IMR-90 (cell line): Measurements from ENCODE around the gene SLC29A3. TPM values are rescaled to one million over a fixed set of nuclear protein-coding genes. Genes with fewer than 3 reads are reported as not detected.

Source experiments
- ATAC-seq: fragments of 200-7000 bp; cut with Tn5 transposase; 2 replicates; pipeline ENCODE4 v1.9.1; 2020; ENCODE audit warnings: low read depth, mild to moderate bottlenecking, moderate library complexity
- BruUV-seq: library from RNA; stranded (reverse); fragments of 400-500 nt; replicated peaks from 2 replicates; lab custom pipeline; 2021; lab: Mats Ljungman, UMichigan
- CTCF ChIA-PET: fragments of 300-600 bp; formaldehyde crosslinking; extraction: SDS; loops from one replicate; lab custom pipeline; 2021; ENCODE audit warnings: antibody characterized with exemption; lab: Yijun Ruan, JAX
- POLR2A ChIA-PET: fragments of 300-600 bp; sonication (Branson Sonifier 250); formaldehyde crosslinking; loops from one replicate; lab custom pipeline; 2022; ENCODE audit warnings: antibody characterized with exemption; ENCODE audit not compliant: unreplicated experiment; lab: Charles Lee
- DNase-seq: peaks from one replicate; pipeline ENCODE4 v3.0.0; 2013
- H2AFZ ChIP-seq: replicated peaks from 2 replicates; pipeline ENCODE3; 2013; ENCODE audit warnings: low read length, mild to moderate bottlenecking; ENCODE audit not compliant: poor library complexity
- H2AK5ac ChIP-seq: 2 replicates; pipeline ENCODE4 v1.6.1; 2013; ENCODE audit warnings: low read depth, low read length, inconsistent platforms
- H2AK9ac ChIP-seq: replicated peaks from 2 replicates; pipeline ENCODE3; 2013; ENCODE audit warnings: mild to moderate bottlenecking, low read depth, low read length, moderate library complexity; ENCODE audit not compliant: poor library complexity
- H2BK120ac ChIP-seq: 2 replicates; pipeline ENCODE4 v1.6.1; 2013; ENCODE audit warnings: low read depth, low read length, inconsistent platforms
- H2BK15ac ChIP-seq: 3 replicates; pipeline ENCODE4 v1.6.1; 2013; ENCODE audit warnings: low read depth, low read length, inconsistent platforms
- H2BK20ac ChIP-seq: 2 replicates; pipeline ENCODE4 v1.6.1; 2013; ENCODE audit warnings: low read depth, mild to moderate bottlenecking, inconsistent platforms, low read length, moderate library complexity
- H2BK5ac ChIP-seq: 2 replicates; pipeline ENCODE4 v1.6.1; 2013; ENCODE audit warnings: mild to moderate bottlenecking, low read depth, low read length, inconsistent platforms; ENCODE audit not compliant: poor library complexity, severe bottlenecking
- H3K14ac ChIP-seq: replicated peaks from 2 replicates; pipeline ENCODE4 v1.6.1; 2013; ENCODE audit warnings: low read depth, low read length, inconsistent platforms
- H3K18ac ChIP-seq: 2 replicates; pipeline ENCODE4 v1.6.1; 2013; ENCODE audit warnings: low read depth, low read length, control low read depth
- H3K23ac ChIP-seq: 2 replicates; pipeline ENCODE4 v1.6.1; 2013; ENCODE audit warnings: low read depth, low read length, inconsistent platforms
- H3K27ac ChIP-seq: 2 replicates; pipeline ENCODE4 v1.5.1; 2013; ENCODE audit warnings: mild to moderate bottlenecking, control low read depth, low read length; ENCODE audit not compliant: insufficient read depth
- H3K27me3 ChIP-seq: 2 replicates; pipeline ENCODE4 v1.6.1; 2013; ENCODE audit warnings: low read length; ENCODE audit not compliant: control insufficient read depth, insufficient read depth
- H3K36me3 ChIP-seq: 2 replicates; pipeline ENCODE4 v1.6.1; 2013; ENCODE audit warnings: low read length, mixed read lengths; ENCODE audit not compliant: control insufficient read depth, insufficient read depth
- H3K4ac ChIP-seq: 2 replicates; pipeline ENCODE4 v1.6.1; 2013; ENCODE audit warnings: low read depth, low read length, inconsistent platforms
- H3K4me1 ChIP-seq: 2 replicates; pipeline ENCODE4 v1.6.1; 2013; ENCODE audit warnings: low read length, mixed read lengths; ENCODE audit not compliant: control insufficient read depth, insufficient read depth
- H3K4me2 ChIP-seq: 2 replicates; pipeline ENCODE4 v1.6.1; 2013; ENCODE audit warnings: low read depth, mild to moderate bottlenecking, control low read depth, low read length, moderate library complexity
- H3K4me3 ChIP-seq: 2 replicates; pipeline ENCODE4 v1.5.1; 2013; ENCODE audit warnings: low read depth, mild to moderate bottlenecking, control low read depth, low read length, moderate library complexity; ENCODE audit not compliant: insufficient read depth
- H3K56ac ChIP-seq: 2 replicates; pipeline ENCODE4 v1.6.1; 2013; ENCODE audit warnings: low read length, inconsistent platforms; ENCODE audit not compliant: insufficient read depth; ENCODE audit errors: extremely low read depth
- H3K79me1 ChIP-seq, 2 experiments: 2 replicates each; pipeline ENCODE4 v1.6.1; 2013; ENCODE audit warnings: low read length in 2 of 2, inconsistent platforms in 1 of 2, low read depth in 1 of 2
- H3K9ac ChIP-seq: 2 replicates; pipeline ENCODE4 v1.6.1; 2013; ENCODE audit warnings: low read depth, low read length, control low read depth
- H3K9me1 ChIP-seq: 2 replicates; pipeline ENCODE4 v1.6.1; 2013; ENCODE audit warnings: low read length, inconsistent platforms; ENCODE audit not compliant: insufficient read depth
- H3K9me3 ChIP-seq: 2 replicates; pipeline ENCODE4 v1.6.1; 2013; ENCODE audit warnings: low read length; ENCODE audit not compliant: control insufficient read depth, insufficient read depth
- H4K20me1 ChIP-seq: 2 replicates; pipeline ENCODE4 v1.6.1; 2013; ENCODE audit warnings: low read length, inconsistent platforms; ENCODE audit not compliant: insufficient read depth
- H4K5ac ChIP-seq: 2 replicates; pipeline ENCODE4 v1.6.1; 2013; ENCODE audit warnings: mild to moderate bottlenecking, low read depth, low read length, control low read depth
- H4K8ac ChIP-seq, 2 experiments: 2 replicates each; pipeline ENCODE4 v1.6.1; 2013; ENCODE audit warnings: low read depth in 2 of 2, low read length in 2 of 2, control low read depth in 1 of 2, inconsistent platforms in 1 of 2
- H4K91ac ChIP-seq: 2 replicates; pipeline ENCODE4 v1.6.1; 2013; ENCODE audit warnings: low read depth, low read length, inconsistent platforms; ENCODE audit not compliant: insufficient read depth
- MXI1 ChIP-seq: IDR thresholded peaks from 2 replicates; pipeline ENCODE4 v1.6.1; 2012; ENCODE audit warnings: low read depth, mild to moderate bottlenecking, low read length, moderate library complexity, borderline replicate concordance
- RCOR1 ChIP-seq: IDR thresholded peaks from 2 replicates; pipeline ENCODE4 v1.6.1; 2012; ENCODE audit warnings: mild to moderate bottlenecking, low read length, improper control_type of control experiment; ENCODE audit not compliant: insufficient replicate concordance
- WGBS, 2 experiments: methylation state at CpG; one replicate each; pipeline versions ENCODE4 v1.1.5 to v1.1.7; 2013; ENCODE audit warnings: missing lambda C conversion rate in 2 of 2; ENCODE audit not compliant: insufficient read length in 1 of 2; ENCODE audit errors: extremely low coverage in 2 of 2; 5-methylcytosine and 5-hydroxymethylcytosine counted together
- dilution Hi-C: fragments of 300-500 bp; cut with HindIII; formaldehyde crosslinking; loops from one replicate; pipeline ENCODE4 v1.14.3; 2018; ENCODE audit warnings: low sequenced_read_pairs; ENCODE audit not compliant: unreplicated experiment
- in situ Hi-C: fragments of 300-500 bp; cut with MboI; formaldehyde crosslinking; loops from 3 replicates; pipeline ENCODE4 v1.14.3; 2019; ENCODE audit warnings: low sequenced_read_pairs, inconsistent platforms, mixed read lengths
- intact Hi-C: fragments of 100-400 bp; cut with micrococcal nuclease; formaldehyde crosslinking; loops from 2 replicates; pipeline ENCODE4 v1.10.0; 2022
- polyA plus RNA-seq, 3 experiments: library from polyadenylated mRNA; depleted of rRNA; stranded (reverse); fragments of >200 nt; gene quantifications; 2 replicates each; pipeline ENCODE4 v1.2.3, GENCODE V29; 2012; ENCODE audit warnings: low replicate concordance in 1 of 3
- total RNA-seq: library from RNA; depleted of rRNA; stranded (reverse); fragments of >200 nt; gene quantifications from 2 replicates; pipeline ENCODE4 v1.2.3, GENCODE V29; 2012
- TF ChIP-seq, protein P1 (sequence below): fragments of 150-350 bp; IDR thresholded peaks from 2 replicates; pipeline ENCODE4 v1.6.1; 2016; ENCODE audit warnings: low read depth, mild to moderate bottlenecking, low read length, moderate library complexity, borderline replicate concordance

The SLC29A3 gene
- total and polyA plus RNA-seq, 2 of the 4 experiments (the other 2 are of a cell fraction) = 0.72 to 3.0 TPM

DNA sequence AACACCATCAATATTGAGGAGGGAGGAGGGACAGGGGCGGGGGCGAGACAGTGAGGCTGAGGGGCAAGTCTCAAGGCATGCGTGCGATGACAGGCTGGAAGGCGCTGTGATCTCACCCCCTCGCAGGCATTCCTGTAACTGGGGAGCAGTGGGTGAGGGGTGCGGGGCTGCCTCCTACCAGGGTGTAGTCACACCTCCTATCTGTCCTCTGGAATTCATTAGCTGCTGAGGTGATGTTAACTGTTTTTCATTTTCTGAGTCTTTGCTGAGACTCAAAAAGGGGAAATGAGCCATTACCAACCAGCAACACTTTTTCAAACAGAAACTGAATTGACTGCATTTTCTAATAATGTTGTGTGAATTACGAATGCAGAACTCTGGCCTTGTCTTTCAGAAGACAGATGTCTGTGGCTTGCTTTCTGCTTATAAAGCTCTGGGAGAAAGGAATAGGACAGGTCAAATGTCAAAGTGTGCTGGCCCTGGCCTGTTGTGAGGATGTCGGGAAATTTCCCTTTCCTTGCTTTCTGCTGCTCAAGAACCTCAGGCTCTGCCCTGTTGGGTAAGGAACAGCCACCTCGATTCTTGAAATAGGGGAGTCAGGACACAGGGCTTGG is 53.9 kb downstream of the SLC29A3 start:
- Histone ChIP-seq H3K27me3 (peaks cover 46% of the 10 kb centered on the region), H3K9me3 (no peaks in the 10 kb centered on the region), H4K8ac (no peak overlapping the region), H3K4me1 (no peaks in the 10 kb centered on the region), H2BK15ac (no peak overlapping the region), H3K27ac (no peak overlapping the region), H2BK120ac (no peak overlapping the region), H4K91ac (no peak overlapping the region), H2BK20ac (no peak overlapping the region), H2AK5ac (no peak overlapping the region), H3K9me1 (no peaks in the 10 kb centered on the region), H3K4me3 (no peak overlapping the region), H2BK5ac (no peak overlapping the region), H3K4ac (no peak overlapping the region), H3K18ac (no peak overlapping the region), H3K4me2 (no peak overlapping the region), H3K14ac (no peak overlapping the region), H4K20me1 (no peaks in the 10 kb centered on the region), H3K79me1 (no peaks in the 10 kb centered on the region), H2AFZ (no peak overlapping the region), H3K36me3 (no peaks in the 10 kb centered on the region), H3K23ac (no peak overlapping the region), H3K9ac (no peak overlapping the region), H4K5ac (no peak overlapping the region), H2AK9ac (no peak overlapping the region), H3K56ac (no peak overlapping the region)
- DNase-seq (no peak), ATAC-seq (no peak)
- in situ Hi-C loops (no loop called here), dilution Hi-C loops (no loop called here), intact Hi-C loops (no loop called here)
- TF ChIP-seq RCOR1 (no peak), MXI1 (no peak)
- TF ChIP-seq, protein P1, sequence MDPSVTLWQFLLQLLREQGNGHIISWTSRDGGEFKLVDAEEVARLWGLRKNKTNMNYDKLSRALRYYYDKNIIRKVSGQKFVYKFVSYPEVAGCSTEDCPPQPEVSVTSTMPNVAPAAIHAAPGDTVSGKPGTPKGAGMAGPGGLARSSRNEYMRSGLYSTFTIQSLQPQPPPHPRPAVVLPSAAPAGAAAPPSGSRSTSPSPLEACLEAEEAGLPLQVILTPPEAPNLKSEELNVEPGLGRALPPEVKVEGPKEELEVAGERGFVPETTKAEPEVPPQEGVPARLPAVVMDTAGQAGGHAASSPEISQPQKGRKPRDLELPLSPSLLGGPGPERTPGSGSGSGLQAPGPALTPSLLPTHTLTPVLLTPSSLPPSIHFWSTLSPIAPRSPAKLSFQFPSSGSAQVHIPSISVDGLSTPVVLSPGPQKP = no peak
- CTCF ChIA-PET = interaction anchor here (1.9 kb wide), 1 partner anchor 11 kb away, joined by 4 read pairs; no protein-coding TSS in a partner anchor
- POLR2A ChIA-PET = no interaction called here
- BruUV-seq = no TSS peak
- 60% methylated on average over 2 of the region's 10 CpGs; no CpG with 5 or more reads in 1 of the 2 experiments for WGBS, 2 experiments
